Small intestine (tissue), 7 donors: ENCODE data around the gene REEP5. TPM values are rescaled to one million over a fixed set of nuclear protein-coding genes. Genes with fewer than 3 reads are reported as not detected.

Experiments used
- DNase-seq, 2 donors: peaks; one replicate each; pipeline versions ENCODE4 v3.0.0 to v3.0.0-alpha.2; 2013
- FAIRE-seq: peaks from 2 replicates; lab custom pipeline; 2012; peaks lifted over from hg19 to GRCh38; lab: Jason Lieb, UNC
- H3K27ac ChIP-seq, 3 donors: one replicate each; pipeline ENCODE4 v1.5.1; 2013; ENCODE audit warnings: low read length in 2 of 3, mild to moderate bottlenecking in 2 of 3, control low read depth in 1 of 3, inconsistent platforms in 1 of 3, low read depth in 1 of 3, moderate library complexity in 1 of 3
- H3K27me3 ChIP-seq, 3 donors: one replicate each; pipeline ENCODE4 v1.6.1; 2013; ENCODE audit warnings: low read length in 3 of 3, inconsistent platforms in 1 of 3; ENCODE audit not compliant: control insufficient read depth in 3 of 3, insufficient read depth in 3 of 3
- H3K36me3 ChIP-seq, 3 donors: one replicate each; pipeline ENCODE4 v1.6.1; 2013; ENCODE audit warnings: low read length in 3 of 3, inconsistent platforms in 1 of 3, low read depth in 1 of 3, mild to moderate bottlenecking in 1 of 3, moderate library complexity in 1 of 3; ENCODE audit not compliant: control insufficient read depth in 3 of 3, insufficient read depth in 2 of 3
- H3K4me1 ChIP-seq, 3 donors: one replicate each; pipeline ENCODE4 v1.6.1; 2013; ENCODE audit warnings: low read length in 2 of 3, inconsistent platforms in 1 of 3, low read depth in 1 of 3, mild to moderate bottlenecking in 1 of 3, moderate library complexity in 1 of 3; ENCODE audit not compliant: control insufficient read depth in 3 of 3, insufficient read depth in 2 of 3
- H3K4me3 ChIP-seq, 3 donors: one replicate each; pipeline ENCODE4 v1.5.1; 2013; ENCODE audit warnings: low read length in 3 of 3, control low read depth in 1 of 3, inconsistent platforms in 1 of 3, low read depth in 1 of 3, mild to moderate bottlenecking in 1 of 3, moderate library complexity in 1 of 3
- H3K9me3 ChIP-seq, 2 donors: one replicate each; pipeline ENCODE4 v1.6.1; 2013; ENCODE audit warnings: low read depth in 1 of 2, low read length in 1 of 2; ENCODE audit not compliant: control insufficient read depth in 2 of 2, insufficient read depth in 1 of 2
- WGBS, 3 donors: extraction: QIAGEN DNeasy Blood & Tissue Kit; methylation state at CpG; one replicate each; pipeline ENCODE4 v1.1.7; 2013; 5-methylcytosine and 5-hydroxymethylcytosine counted together
- polyA plus RNA-seq, 4 donors: library from polyadenylated mRNA; stranded (reverse) in 3 of 4; unstranded in 1 of 4; fragments of 200-250 nt in 3 of 4; fragments of 120-200 nt in 1 of 4; gene quantifications; one replicate each; pipeline versions ENCODE4 v1.2.1 to v1.2.3, GENCODE V29; 2013
- donor health status: healthy with polysubstance abuse.
- donor health status: control.
- donor health status: control.
- donor health status: Bipolar disorder and iron deficiency.
- donor health status: healthy.

REEP5 gene
- polyA plus RNA-seq, 4 donors, result 27.3 to 69.4 (median 37.5) TPM

- Histone ChIP-seq H3K4me1 (no peaks in the 10 kb centered on the region), H3K27me3 (no peaks in the 10 kb centered on the region), H3K36me3 (peaks cover 5 to 31% (median 9%) of the 10 kb centered on the region in 3 donors), H3K9me3 (no peaks in the 10 kb centered on the region), H3K4me3 (no peak overlapping the region), H3K27ac (no peak overlapping the region)
- WGBS, 3 donors, result 61 to 70% (median 68%) methylated on average over 3 of the region's 3 CpGs
- DNase-seq (no peak), FAIRE-seq (no peak)
These were observed 51.1 kb downstream of the REEP5 start for GRCh38 chr5:112870966-112871365.

- no peak for FAIRE-seq
- no peaks in the 10 kb centered on the region for H3K4me1 ChIP-seq
- WGBS, 3 donors, result 92 to 100% (median 100%) methylated on average over 3 of the region's 3 CpGs
These were observed 52.1 kb downstream of the REEP5 start for GRCh38 chr5:112869948-112870347.

GRCh38 chr5:112867411-112867810 lies 54.6 kb downstream of the REEP5 start:
- WGBS, 3 donors, result 92 to 97% (median 94%) methylated on average over 5 of the region's 5 CpGs
- Histone ChIP-seq H3K9me3 (no peaks in the 10 kb centered on the region), H3K27ac (no peak overlapping the region), H3K36me3 (peaks cover 3 to 34% (median 4%) of the 10 kb centered on the region in 3 donors), H3K4me1 (peaks cover 1 to 7% (median 2%) of the 10 kb centered on the region in 3 donors), H3K27me3 (no peaks in the 10 kb centered on the region), H3K4me3 (no peak overlapping the region)
- no peak for FAIRE-seq
- DNase-seq, result no peak

More at GRCh38 chr5:112869948-112870347, 52.1 kb downstream of the REEP5 start:
- DNase-seq, result peak in 1 of 2 donors; percentile 11
- Histone ChIP-seq H3K36me3 (peaks cover 3 to 28% (median 4%) of the 10 kb centered on the region in 3 donors), H3K4me3 (no peak overlapping the region), H3K27ac (no peak overlapping the region), H3K9me3 (no peaks in the 10 kb centered on the region), H3K27me3 (no peaks in the 10 kb centered on the region)

GRCh38 chr5:112866739-112867138 lies 55.3 kb downstream of the REEP5 start:
- Histone ChIP-seq H3K27me3 (no peaks in the 10 kb centered on the region), H3K4me3 (no peak overlapping the region), H3K9me3 (no peaks in the 10 kb centered on the region), H3K27ac (no peak overlapping the region), H3K4me1 (peaks cover 3 to 11% (median 5%) of the 10 kb centered on the region in 3 donors), H3K36me3 (peaks cover 3 to 34% (median 4%) of the 10 kb centered on the region in 3 donors)
- 85 to 93% (median 89%) methylated on average over 2 of the region's 2 CpGs for WGBS, 3 donors
- FAIRE-seq, result no peak
- DNase-seq, result no peak

GRCh38 chr5:112865128-112865527 lies 56.9 kb downstream of the REEP5 start:
- DNase-seq (no peak), FAIRE-seq (no peak)
- peaks cover 3 to 11% (median 5%) of the 10 kb centered on the region in 3 donors for H3K4me1 ChIP-seq
- H3K36me3 ChIP-seq, result peaks cover 3 to 25% (median 4%) of the 10 kb centered on the region in 3 donors
- no peak overlapping the region for H3K4me3 ChIP-seq
- no peaks in the 10 kb centered on the region for H3K27me3 ChIP-seq
- no peak overlapping the region for H3K27ac ChIP-seq
- no peaks in the 10 kb centered on the region for H3K9me3 ChIP-seq
- 94 to 95% (median 94%) methylated on average over 3 of the region's 3 CpGs for WGBS, 3 donors

GRCh38 chr5:112863549-112863948 lies 58.5 kb downstream of the REEP5 start:
- no peaks in the 10 kb centered on the region for H3K27me3 ChIP-seq
- H3K36me3 ChIP-seq, result peaks cover 0 to 17% (median 2%) of the 10 kb centered on the region in 3 donors
- H3K4me1 ChIP-seq, result peaks cover 3 to 11% (median 5%) of the 10 kb centered on the region in 3 donors
- FAIRE-seq (no peak), DNase-seq (no peak)
- 85 to 93% (median 90%) methylated on average over 4 of the region's 4 CpGs for WGBS, 3 donors
- no peaks in the 10 kb centered on the region for H3K9me3 ChIP-seq
- no peak overlapping the region for H3K27ac ChIP-seq
- no peak overlapping the region for H3K4me3 ChIP-seq

GRCh38 chr5:112862085-112862484 lies 59.9 kb downstream of the REEP5 start:
- 26 to 54% (median 30%) methylated on average over 9 of the region's 9 CpGs for WGBS, 3 donors
- peak overlapping the region; percentile 63 to 96 (median 79) for H3K4me3 ChIP-seq
- no peaks in the 10 kb centered on the region for H3K27me3 ChIP-seq
- H3K4me1 ChIP-seq, result peaks cover 3 to 11% (median 5%) of the 10 kb centered on the region in 3 donors
- no peak for FAIRE-seq
- no peaks in the 10 kb centered on the region for H3K9me3 ChIP-seq
- H3K36me3 ChIP-seq, result peaks cover 0 to 15% (median 0%) of the 10 kb centered on the region in 3 donors
- DNase-seq, result no peak
- no peak overlapping the region for H3K27ac ChIP-seq

- Histone ChIP-seq H3K4me3 (peak overlapping the region; percentile 63 to 96 (median 79)), H3K9me3 (no peaks in the 10 kb centered on the region), H3K27me3 (no peaks in the 10 kb centered on the region), H3K36me3 (peaks cover 0 to 15% (median 0%) of the 10 kb centered on the region in 3 donors), H3K4me1 (peaks cover 3 to 11% (median 5%) of the 10 kb centered on the region in 3 donors), H3K27ac (peak overlapping the region; percentile 67 to 91 (median 69))
- FAIRE-seq, result no peak
- no peak for DNase-seq
- WGBS, 3 donors, result 0 to 1% (median 0%) methylated on average over 8 of the region's 8 CpGs
These were observed 60.4 kb downstream of the REEP5 start for GRCh38 chr5:112861638-112861985.
